ENCODE measurements around the gene LMX1A.

The LMX1A gene

GRCh38 chr1:165327538-165327937 is 29.0 kb downstream of the LMX1A start:
- Histone ChIP-seq H4K20me1 (ENCODE audit: insufficient read depth, low read length) (no peaks in the 10 kb centered on the region), H3K79me2 (ENCODE audit: low read length) (no peaks in the 10 kb centered on the region)
- TF ChIP-seq CTCF (IDR thresholded peaks at IDR 0.05; ENCODE audit: low read length) (no peak), EZH2 (optimal IDR thresholded peaks at IDR 0.05; ENCODE audit: low read depth, low read length) (no peak), EZH2phosphoT487 (IDR thresholded peaks at IDR 0.05; ENCODE audit: low read length) (no peak)

GRCh38 chr1:165325460-165326203 is 30.9 kb downstream of the LMX1A start:
- Histone ChIP-seq H4K20me1 (ENCODE audit: insufficient read depth, low read length) (no peaks in the 10 kb centered on the region), H3F3A (ENCODE audit: insufficient read depth, low read length) (no peaks in the 10 kb centered on the region), H3K4me2 (ENCODE audit: low read depth, low read length) (no peak overlapping the region), H3K9ac (ENCODE audit: low read length) (no peak overlapping the region), H3K4me3 (ENCODE audit: low read length) (no peak overlapping the region), H3K9me2 (replicated peaks; ENCODE audit: insufficient read depth, low read length) (no peaks in the 10 kb centered on the region), H2AFZ (ENCODE audit: low read length) (no peak overlapping the region), H3K27ac (ENCODE audit: low read length) (no peak overlapping the region), H3K4me1 (ENCODE audit: low read length) (no peaks in the 10 kb centered on the region), H3K79me2 (ENCODE audit: low read length) (no peaks in the 10 kb centered on the region), H3K27me3 (replicated peaks; ENCODE audit: insufficient read depth, low read length) (no peaks in the 10 kb centered on the region), H3K36me3 (replicated peaks; ENCODE audit: insufficient read depth, low read length) (no peaks in the 10 kb centered on the region), H3K9me3 (replicated peaks; ENCODE audit: insufficient read depth, low read length) (no peaks in the 10 kb centered on the region)
- TF ChIP-seq EZH2phosphoT487 (IDR thresholded peaks at IDR 0.05; ENCODE audit: low read length), result no peak
- TF ChIP-seq EZH2 (optimal IDR thresholded peaks at IDR 0.05; ENCODE audit: low read depth, low read length), result no peak
- no peak for TF ChIP-seq CTCF (IDR thresholded peaks at IDR 0.05; ENCODE audit: low read length)
- no peak for DNase-seq

More at GRCh38 chr1:165327538-165327937, 29.0 kb downstream of the LMX1A start:
- Histone ChIP-seq H3K4me3 (ENCODE audit: low read length) (no peak overlapping the region), H3K9ac (ENCODE audit: low read length) (no peak overlapping the region), H3K27me3 (replicated peaks; ENCODE audit: insufficient read depth, low read length) (no peaks in the 10 kb centered on the region), H3K27ac (ENCODE audit: low read length) (no peak overlapping the region), H3K4me1 (ENCODE audit: low read length) (no peaks in the 10 kb centered on the region), H3K36me3 (replicated peaks; ENCODE audit: insufficient read depth, low read length) (no peaks in the 10 kb centered on the region), H2AFZ (ENCODE audit: low read length) (no peak overlapping the region), H3F3A (ENCODE audit: insufficient read depth, low read length) (no peaks in the 10 kb centered on the region), H3K9me3 (replicated peaks; ENCODE audit: insufficient read depth, low read length) (no peaks in the 10 kb centered on the region), H3K9me2 (replicated peaks; ENCODE audit: insufficient read depth, low read length) (no peaks in the 10 kb centered on the region), H3K4me2 (ENCODE audit: low read depth, low read length) (no peak overlapping the region)
- DNase-seq, result no peak

GRCh38 chr1:165324050-165324449 is 32.5 kb downstream of the LMX1A start:
- Histone ChIP-seq H3K79me2 (ENCODE audit: low read length) (no peaks in the 10 kb centered on the region), H3K9ac (ENCODE audit: low read length) (no peak overlapping the region), H3K27me3 (replicated peaks; ENCODE audit: insufficient read depth, low read length) (no peaks in the 10 kb centered on the region), H3K9me2 (replicated peaks; ENCODE audit: insufficient read depth, low read length) (no peaks in the 10 kb centered on the region), H3F3A (ENCODE audit: insufficient read depth, low read length) (no peaks in the 10 kb centered on the region), H3K4me3 (ENCODE audit: low read length) (no peak overlapping the region), H4K20me1 (ENCODE audit: insufficient read depth, low read length) (no peaks in the 10 kb centered on the region), H3K9me3 (replicated peaks; ENCODE audit: insufficient read depth, low read length) (no peaks in the 10 kb centered on the region), H3K27ac (ENCODE audit: low read length) (no peak overlapping the region), H3K4me2 (ENCODE audit: low read depth, low read length) (no peak overlapping the region), H2AFZ (ENCODE audit: low read length) (no peak overlapping the region), H3K36me3 (replicated peaks; ENCODE audit: insufficient read depth, low read length) (no peaks in the 10 kb centered on the region), H3K4me1 (ENCODE audit: low read length) (no peaks in the 10 kb centered on the region)
- DNase-seq, result no peak
- TF ChIP-seq CTCF (IDR thresholded peaks at IDR 0.05; ENCODE audit: low read length) (no peak), EZH2phosphoT487 (IDR thresholded peaks at IDR 0.05; ENCODE audit: low read length) (no peak), EZH2 (optimal IDR thresholded peaks at IDR 0.05; ENCODE audit: low read depth, low read length) (no peak)
